GM12801 (cell line): ENCODE data around the gene EFCAB11.

ENCODE experiments used
- TF ChIP-seq, protein P1 (sequence below): IDR thresholded peaks from one replicate; pipeline ENCODE4 v1.5.1; 2011; ENCODE audit warnings: control low read depth; ENCODE audit not compliant: insufficient read length; ENCODE audit errors: extremely low read depth

The EFCAB11 gene

DNA sequence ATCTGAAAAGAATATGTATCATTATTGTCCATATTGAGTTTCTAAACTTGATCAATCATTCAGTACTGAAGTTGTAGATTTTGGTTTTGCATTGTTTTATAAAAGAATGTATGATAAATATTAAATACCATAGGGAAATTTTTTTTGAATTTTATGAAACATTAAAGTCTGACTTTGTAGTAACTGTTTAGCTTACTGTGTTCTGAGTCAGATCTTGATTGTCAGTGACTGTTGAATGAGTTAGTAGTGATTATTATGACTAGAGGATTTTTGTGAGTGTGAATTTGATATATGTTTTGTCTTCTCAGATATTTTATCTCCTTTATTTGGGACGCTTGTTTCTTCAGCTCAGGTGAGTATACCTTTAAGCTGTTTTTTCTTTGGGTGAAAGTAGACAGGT lies 11.3 kb upstream of the EFCAB11 start:
- TF ChIP-seq, protein P1, sequence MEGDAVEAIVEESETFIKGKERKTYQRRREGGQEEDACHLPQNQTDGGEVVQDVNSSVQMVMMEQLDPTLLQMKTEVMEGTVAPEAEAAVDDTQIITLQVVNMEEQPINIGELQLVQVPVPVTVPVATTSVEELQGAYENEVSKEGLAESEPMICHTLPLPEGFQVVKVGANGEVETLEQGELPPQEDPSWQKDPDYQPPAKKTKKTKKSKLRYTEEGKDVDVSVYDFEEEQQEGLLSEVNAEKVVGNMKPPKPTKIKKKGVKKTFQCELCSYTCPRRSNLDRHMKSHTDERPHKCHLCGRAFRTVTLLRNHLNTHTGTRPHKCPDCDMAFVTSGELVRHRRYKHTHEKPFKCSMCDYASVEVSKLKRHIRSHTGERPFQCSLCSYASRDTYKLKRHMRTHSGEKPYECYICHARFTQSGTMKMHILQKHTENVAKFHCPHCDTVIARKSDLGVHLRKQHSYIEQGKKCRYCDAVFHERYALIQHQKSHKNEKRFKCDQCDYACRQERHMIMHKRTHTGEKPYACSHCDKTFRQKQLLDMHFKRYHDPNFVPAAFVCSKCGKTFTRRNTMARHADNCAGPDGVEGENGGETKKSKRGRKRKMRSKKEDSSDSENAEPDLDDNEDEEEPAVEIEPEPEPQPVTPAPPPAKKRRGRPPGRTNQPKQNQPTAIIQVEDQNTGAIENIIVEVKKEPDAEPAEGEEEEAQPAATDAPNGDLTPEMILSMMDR, result no peak

DNA sequence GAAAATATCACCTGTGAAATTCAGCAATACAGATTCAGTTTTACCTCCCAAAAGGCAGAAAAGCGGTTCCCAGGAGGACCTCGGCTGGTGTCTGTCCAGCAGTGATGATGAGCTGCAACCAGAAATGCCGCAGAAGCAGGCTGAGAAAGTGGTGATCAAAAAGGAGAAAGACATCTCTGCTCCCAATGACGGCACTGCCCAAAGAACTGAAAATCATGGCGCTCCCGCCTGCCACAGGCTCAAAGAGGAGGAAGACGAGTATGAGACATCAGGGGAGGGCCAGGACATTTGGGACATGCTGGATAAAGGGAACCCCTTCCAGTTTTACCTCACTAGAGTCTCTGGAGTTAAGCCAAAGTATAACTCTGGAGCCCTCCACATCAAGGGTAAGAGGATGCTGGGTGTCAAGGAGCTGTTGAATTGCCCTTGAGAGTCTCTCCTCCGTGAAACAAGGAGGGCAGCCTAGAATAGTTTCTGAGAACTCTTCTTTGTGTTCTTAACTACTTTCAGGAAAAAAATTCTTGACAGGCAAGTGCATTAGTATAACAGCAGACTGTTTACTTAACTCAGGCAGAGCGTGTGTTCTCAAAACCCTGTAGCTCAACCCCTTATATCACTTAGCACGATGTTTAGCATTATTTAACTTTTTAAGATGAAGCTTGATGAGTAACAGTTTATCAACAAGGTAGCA lies 8.9 kb upstream of the EFCAB11 start:
- TF ChIP-seq, protein P1, result no peak

DNA sequence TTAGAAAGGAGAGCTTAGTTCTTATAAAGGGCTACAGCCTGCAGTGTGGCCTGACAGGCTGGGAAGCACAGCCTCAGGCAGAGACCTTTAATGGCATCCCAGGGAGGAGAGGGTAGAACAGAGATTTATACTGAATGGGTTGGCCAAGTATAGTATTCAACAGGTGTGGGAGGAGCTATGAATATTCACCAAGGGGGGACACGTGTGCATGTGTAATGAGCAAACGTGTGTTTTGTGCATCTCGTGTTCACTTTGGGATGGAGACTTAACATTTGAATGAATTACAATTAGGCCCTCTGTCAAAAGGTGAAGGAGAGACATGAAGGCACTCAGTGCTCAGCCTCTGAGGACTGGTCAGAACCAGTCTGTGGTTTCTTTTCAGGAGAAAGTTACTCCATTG lies 6.4 kb upstream of the EFCAB11 start:
- TF ChIP-seq, protein P1, result no peak

DNA sequence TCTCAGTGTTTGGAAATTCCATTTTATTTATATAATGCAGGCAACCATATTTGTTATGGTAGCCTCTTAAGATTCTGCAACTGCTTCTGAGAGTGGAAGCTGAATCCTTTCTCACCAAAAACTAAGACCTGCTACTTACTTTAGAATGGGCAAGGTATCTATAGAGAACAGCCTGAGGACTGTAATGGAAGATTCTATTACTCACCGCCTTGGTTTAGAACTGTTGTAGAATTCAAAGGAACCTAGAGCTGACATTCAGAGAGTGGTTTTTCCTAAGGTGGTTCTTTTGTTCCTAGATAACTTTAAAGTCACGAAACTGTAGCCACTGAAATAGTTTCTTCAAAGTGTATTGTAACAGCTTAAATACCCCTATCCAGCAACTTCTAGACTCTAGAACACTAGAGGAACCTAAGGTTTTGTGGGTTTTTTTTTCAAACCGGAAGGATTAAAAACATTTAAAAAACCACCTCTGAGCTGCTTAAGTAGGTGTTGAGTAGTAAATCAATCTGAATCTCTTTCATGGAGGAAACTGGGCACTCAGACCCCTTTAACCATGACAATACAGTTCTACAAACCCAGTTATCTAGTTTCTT lies 5.4 kb upstream of the EFCAB11 start:
- TF ChIP-seq, protein P1, result no peak

DNA sequence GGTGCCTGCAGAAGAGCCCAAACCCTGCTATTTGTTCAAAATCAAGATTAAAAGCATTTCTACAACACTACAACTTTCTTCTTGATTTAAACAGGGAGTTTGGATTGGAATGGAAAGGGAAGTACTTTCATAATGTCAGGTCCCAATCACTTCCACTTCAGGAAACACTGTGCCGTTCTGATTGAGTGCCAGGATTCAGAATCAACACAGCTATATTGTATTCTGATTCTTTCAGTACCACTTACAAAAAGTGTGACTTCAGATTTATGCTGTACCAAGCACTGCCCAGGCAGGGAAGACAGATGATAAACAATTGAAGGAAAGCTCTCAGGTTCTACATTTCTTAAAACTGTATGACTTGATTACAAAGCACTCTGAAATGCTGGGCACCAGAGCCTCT lies 4.4 kb upstream of the EFCAB11 start:
- TF ChIP-seq, protein P1, result no peak

DNA sequence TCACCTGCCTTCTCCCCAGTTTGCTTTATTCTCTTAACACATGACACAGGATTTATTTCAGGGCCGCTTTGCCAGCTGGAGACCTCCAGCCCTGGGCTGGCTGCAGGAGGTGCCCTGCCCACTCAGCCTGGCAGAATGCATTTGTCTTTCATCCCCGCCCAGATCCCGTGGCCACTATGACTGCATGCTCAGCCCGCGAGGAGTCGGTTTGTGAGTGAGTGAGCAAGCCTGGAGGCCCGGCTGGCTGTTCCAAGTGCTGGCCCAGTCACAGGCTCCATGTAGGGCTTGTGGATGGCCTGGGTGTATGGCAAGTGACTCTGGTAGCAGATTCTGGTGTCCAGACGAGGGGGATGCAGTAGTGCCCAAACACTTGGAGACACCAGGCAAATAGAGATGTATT lies 3.3 kb upstream of the EFCAB11 start:
- TF ChIP-seq, protein P1, result no peak

DNA sequence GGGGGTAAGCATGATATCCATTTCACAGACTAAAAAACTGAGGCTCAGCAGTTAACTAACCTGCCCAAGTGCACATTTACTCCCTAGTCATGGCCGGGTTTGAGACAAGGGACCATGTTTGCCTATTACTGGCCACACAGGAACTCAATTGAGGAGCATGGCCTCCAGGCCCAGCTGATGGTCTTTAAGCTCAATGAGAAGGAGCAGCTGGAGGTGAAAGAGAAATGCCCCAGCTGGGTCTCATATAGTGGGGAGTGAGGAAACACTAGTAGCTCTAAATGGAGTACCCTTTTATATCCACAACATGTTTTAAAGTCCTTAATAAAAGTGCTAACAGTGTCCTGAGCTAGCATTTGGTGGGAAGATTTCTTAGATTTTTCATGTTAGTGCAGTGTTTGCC lies 2.8 kb upstream of the EFCAB11 start:
- TF ChIP-seq, protein P1, result no peak
